ENCODE data around the gene MTMR6. TPM values are rescaled to one million over a fixed set of nuclear protein-coding genes. Genes with fewer than 3 reads are reported as not detected.

MTMR6 gene
- total RNA-seq, 2 donors from 2014 or later, result 13.8 to 28.9 TPM

GRCh38 chr13:25204863-25205262 lies 82.4 kb downstream of the MTMR6 start:
- Histone ChIP-seq H3K27me3 (replicated peaks; ENCODE audit: insufficient read depth) (no peaks in the 10 kb centered on the region), H3K4me1 (ENCODE audit: control insufficient read depth in 1 of 2, low read depth in 2 of 2) (no peaks in the 10 kb centered on the region), H3K4me3 (no peak overlapping the region), H3K9me3 (no peaks in the 10 kb centered on the region), H3K36me3 (no peaks in the 10 kb centered on the region), H3K27ac (no peak overlapping the region)
- TF ChIP-seq, protein P1, sequence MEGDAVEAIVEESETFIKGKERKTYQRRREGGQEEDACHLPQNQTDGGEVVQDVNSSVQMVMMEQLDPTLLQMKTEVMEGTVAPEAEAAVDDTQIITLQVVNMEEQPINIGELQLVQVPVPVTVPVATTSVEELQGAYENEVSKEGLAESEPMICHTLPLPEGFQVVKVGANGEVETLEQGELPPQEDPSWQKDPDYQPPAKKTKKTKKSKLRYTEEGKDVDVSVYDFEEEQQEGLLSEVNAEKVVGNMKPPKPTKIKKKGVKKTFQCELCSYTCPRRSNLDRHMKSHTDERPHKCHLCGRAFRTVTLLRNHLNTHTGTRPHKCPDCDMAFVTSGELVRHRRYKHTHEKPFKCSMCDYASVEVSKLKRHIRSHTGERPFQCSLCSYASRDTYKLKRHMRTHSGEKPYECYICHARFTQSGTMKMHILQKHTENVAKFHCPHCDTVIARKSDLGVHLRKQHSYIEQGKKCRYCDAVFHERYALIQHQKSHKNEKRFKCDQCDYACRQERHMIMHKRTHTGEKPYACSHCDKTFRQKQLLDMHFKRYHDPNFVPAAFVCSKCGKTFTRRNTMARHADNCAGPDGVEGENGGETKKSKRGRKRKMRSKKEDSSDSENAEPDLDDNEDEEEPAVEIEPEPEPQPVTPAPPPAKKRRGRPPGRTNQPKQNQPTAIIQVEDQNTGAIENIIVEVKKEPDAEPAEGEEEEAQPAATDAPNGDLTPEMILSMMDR (IDR thresholded peaks at IDR 0.05), result no peak
- no peak for ATAC-seq (ENCODE audit: insufficient number of reproducible peaks, low FRiP score, low read depth)
- DNase-seq (ENCODE audit: low spot score), result no peak

- DNase-seq (ENCODE audit: low spot score), result no peak
- no peaks in the 10 kb centered on the region for H3K36me3 ChIP-seq
Observed at GRCh38 chr13:25203127-25203740, 84.1 kb downstream of the MTMR6 start.

GRCh38 chr13:25200783-25201182 lies 86.5 kb downstream of the MTMR6 start:
- H3K9me3 ChIP-seq, result no peaks in the 10 kb centered on the region
- no peaks in the 10 kb centered on the region for H3K27me3 ChIP-seq (replicated peaks; ENCODE audit: insufficient read depth)
- TF ChIP-seq, protein P1 (IDR thresholded peaks at IDR 0.05), result no peak
- no peaks in the 10 kb centered on the region for H3K4me1 ChIP-seq (ENCODE audit: control insufficient read depth in 1 of 2, low read depth in 2 of 2)
- H3K36me3 ChIP-seq, result no peaks in the 10 kb centered on the region
- no peak overlapping the region for H3K4me3 ChIP-seq
- H3K27ac ChIP-seq, result no peak overlapping the region
- ATAC-seq (ENCODE audit: insufficient number of reproducible peaks, low FRiP score, low read depth) (no peak), DNase-seq (ENCODE audit: low spot score) (no peak)

More at GRCh38 chr13:25203127-25203740, 84.1 kb downstream of the MTMR6 start:
- Histone ChIP-seq H3K4me3 (no peak overlapping the region), H3K27ac (no peak overlapping the region), H3K27me3 (replicated peaks; ENCODE audit: insufficient read depth) (no peaks in the 10 kb centered on the region), H3K9me3 (no peaks in the 10 kb centered on the region), H3K4me1 (ENCODE audit: control insufficient read depth in 1 of 2, low read depth in 2 of 2) (no peaks in the 10 kb centered on the region)
- ATAC-seq (ENCODE audit: insufficient number of reproducible peaks, low FRiP score, low read depth), result no peak
- TF ChIP-seq, protein P1 (IDR thresholded peaks at IDR 0.05), result no peak

- Histone ChIP-seq H3K4me1 (ENCODE audit: control insufficient read depth in 1 of 2, low read depth in 2 of 2) (no peaks in the 10 kb centered on the region), H3K9me3 (no peaks in the 10 kb centered on the region), H3K27me3 (replicated peaks; ENCODE audit: insufficient read depth) (no peaks in the 10 kb centered on the region), H3K4me3 (no peak overlapping the region), H3K27ac (no peak overlapping the region), H3K36me3 (no peaks in the 10 kb centered on the region)
- no peak for DNase-seq (ENCODE audit: low spot score)
- TF ChIP-seq, protein P1 (IDR thresholded peaks at IDR 0.05), result no peak
- ATAC-seq (ENCODE audit: insufficient number of reproducible peaks, low FRiP score, low read depth), result no peak
Observed at GRCh38 chr13:25198647-25199046, 88.6 kb downstream of the MTMR6 start.

DNA sequence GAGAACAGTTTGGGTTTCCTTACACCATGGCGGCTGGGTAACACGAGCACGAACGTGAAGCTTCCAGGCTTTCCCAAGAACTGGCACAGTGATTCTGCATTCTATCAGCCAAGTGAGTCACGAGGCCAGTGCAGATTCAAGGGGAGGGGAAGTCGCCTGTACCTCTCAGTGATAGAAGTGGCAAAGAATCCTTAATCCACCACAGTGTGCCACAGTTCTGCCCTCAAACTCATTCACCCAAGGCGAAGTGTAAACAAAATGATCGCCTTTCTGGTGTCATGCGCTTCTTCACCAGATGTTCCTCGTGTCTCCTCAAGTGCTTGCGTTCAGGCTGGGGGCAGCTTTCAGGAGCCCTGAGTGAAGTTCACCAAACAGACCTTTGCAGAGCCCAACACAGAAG lies 90.3 kb downstream of the MTMR6 start:
- TF ChIP-seq, protein P1 (IDR thresholded peaks at IDR 0.05), result no peak
- H3K27me3 ChIP-seq (replicated peaks; ENCODE audit: insufficient read depth), result no peaks in the 10 kb centered on the region
- DNase-seq (ENCODE audit: low spot score) (no peak), ATAC-seq (ENCODE audit: insufficient number of reproducible peaks, low FRiP score, low read depth) (no peak)
- no peak overlapping the region for H3K4me3 ChIP-seq
- no peaks in the 10 kb centered on the region for H3K9me3 ChIP-seq
- H3K36me3 ChIP-seq, result no peaks in the 10 kb centered on the region
- H3K27ac ChIP-seq, result no peak overlapping the region
- no peaks in the 10 kb centered on the region for H3K4me1 ChIP-seq (ENCODE audit: control insufficient read depth in 1 of 2, low read depth in 2 of 2)

Other genes with a start within 250 kb of the MTMR6 start
- not detected for gene PABPC3, start 191.4 kb downstream of the MTMR6 start, total RNA-seq
- gene AMER2, start 115.2 kb downstream of the MTMR6 start, total RNA-seq, result not detected
- 10 to 100 TPM; 43.9 to 65.0 TPM for gene NUP58, start 14.1 kb upstream of the MTMR6 start, total RNA-seq
- 1 to 10 TPM in 1 of 2 donors, under 1 TPM in 1; 0.41 to 1.6 TPM for gene ATP8A2, start 84.5 kb upstream of the MTMR6 start, total RNA-seq

Data from thoracic aorta (tissue), 2 donors.